ENCODE measurements around the gene CASP10.

CASP10 gene

GRCh38 chr2:201199847-201200246, 16.9 kb downstream of the CASP10 start:
- DNase-seq (ENCODE audit: low spot score) = no peak

- no peak for DNase-seq (ENCODE audit: low spot score)
Observed at GRCh38 chr2:201200345-201200744, 17.4 kb downstream of the CASP10 start.

DNA sequence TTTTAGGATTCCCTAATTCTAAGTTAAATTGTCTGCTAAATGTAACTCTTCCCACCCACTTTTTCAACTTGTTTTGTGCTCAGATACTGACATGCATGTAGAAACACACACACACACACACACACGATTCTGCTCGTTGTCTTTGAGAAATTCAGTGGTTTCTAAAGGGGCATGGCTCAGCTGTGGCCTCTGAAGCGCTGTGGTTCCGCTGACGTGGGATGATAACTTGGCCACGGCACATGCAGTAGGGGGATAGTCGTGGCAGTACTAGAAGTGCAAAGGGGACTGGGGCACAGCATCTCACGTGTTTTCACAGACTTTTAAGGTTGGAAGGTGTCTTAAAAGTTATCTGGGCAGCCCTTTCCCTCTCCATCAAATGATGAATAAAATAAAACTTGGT, 18.4 kb downstream of the CASP10 start:
- DNase-seq (ENCODE audit: low spot score) = no peak

- no peak for DNase-seq (ENCODE audit: low spot score)
Observed at GRCh38 chr2:201203916-201204654, 21.1 kb downstream of the CASP10 start.

DNA sequence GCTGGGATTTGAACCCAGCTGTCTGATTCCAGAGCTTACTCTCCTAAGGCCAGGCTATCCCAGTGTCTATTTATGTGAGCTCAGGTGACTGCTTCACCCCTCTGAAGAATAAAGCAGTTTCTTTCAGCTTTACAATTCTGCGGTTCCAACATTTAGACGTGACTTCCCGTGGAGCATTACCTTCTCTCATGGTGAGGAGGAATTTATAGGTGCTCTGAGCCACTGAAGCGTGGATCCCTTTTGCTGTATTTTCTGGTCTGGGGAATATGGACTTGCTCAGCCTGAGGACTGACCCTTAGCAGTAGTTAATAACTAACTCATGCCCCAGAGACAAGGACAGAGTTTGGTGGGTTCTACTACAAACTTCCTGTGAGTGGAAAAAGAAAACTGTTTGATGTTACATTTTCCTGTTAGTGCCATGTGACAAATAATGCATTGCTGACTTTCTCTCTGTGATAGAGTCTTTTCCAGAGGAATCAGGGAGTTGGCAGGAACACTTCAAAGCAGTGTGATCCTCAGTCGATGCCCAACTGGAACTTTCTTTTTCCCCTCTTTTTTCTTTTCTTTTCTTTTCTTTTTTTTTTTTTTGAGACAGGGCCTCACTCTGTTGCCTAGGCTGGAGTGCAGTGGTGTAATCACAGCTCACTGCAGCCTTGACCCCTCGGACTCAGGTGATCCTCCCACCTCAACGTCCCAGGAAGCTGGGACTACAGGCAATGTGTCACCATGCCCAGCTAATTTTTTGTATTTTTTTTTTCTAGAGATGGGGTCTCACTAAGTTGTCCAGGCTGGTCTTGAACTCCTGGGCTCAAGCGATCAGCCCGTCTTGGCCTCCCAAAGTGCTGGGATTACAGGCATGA, 21.9 kb downstream of the CASP10 start:
- DNase-seq (ENCODE audit: low spot score) = no peak

GRCh38 chr2:201205515-201205849, 22.5 kb downstream of the CASP10 start:
- DNase-seq (ENCODE audit: low spot score) = no peak

GRCh38 chr2:201208563-201209252, 25.8 kb downstream of the CASP10 start:
- no peak for DNase-seq (ENCODE audit: low spot score)

DNA sequence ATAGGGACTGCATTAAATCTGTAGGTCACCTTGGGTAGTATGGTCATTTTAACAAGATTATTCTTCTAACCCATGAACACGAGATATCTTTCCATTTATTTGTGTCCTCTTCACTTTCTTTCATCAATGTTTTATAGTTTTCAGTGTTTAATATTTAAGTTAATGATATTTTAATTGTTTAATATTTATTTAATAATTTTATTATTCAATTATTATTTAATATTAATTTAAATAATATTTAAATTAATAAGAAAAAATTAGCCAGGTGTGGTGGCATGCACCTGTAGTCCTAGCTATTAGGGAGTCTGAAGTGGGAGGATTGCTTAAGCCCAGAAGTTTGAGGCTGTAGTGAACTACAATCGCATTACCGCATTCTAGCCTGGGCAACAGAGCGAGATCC, 33.0 kb downstream of the CASP10 start:
- DNase-seq (ENCODE audit: low spot score) = no peak

GRCh38 chr2:201216918-201217317, 34.0 kb downstream of the CASP10 start:
- no peak for DNase-seq (ENCODE audit: low spot score)

- DNase-seq (ENCODE audit: low spot score) = no peak
Observed at GRCh38 chr2:201218780-201219179, 35.8 kb downstream of the CASP10 start.

- DNase-seq (ENCODE audit: low spot score) = no peak
Observed at GRCh38 chr2:201219328-201220096, 36.6 kb downstream of the CASP10 start.

DNA sequence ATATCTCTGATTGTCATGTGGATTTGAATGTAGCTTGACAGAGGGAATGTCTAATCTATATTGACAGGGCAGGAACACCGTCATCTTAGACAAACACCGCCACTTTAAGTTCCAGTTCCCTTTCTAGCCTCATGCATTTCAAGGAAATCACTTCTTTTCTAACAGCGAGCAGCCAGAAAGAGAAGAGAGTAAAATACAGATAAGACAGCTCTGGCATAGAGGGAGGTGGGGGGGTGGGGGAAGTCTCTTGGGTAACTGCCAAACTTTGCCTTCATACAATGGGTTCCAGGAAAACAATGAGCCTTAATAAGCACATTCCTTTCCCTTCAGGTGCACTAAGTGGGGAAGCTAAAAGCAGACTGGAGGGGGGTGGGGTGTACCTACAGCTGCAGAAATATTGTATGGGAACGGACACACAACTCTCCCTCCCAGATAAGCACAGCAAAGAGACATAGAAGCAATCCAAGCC, 37.2 kb downstream of the CASP10 start:
- DNase-seq (ENCODE audit: low spot score) = no peak

DNA sequence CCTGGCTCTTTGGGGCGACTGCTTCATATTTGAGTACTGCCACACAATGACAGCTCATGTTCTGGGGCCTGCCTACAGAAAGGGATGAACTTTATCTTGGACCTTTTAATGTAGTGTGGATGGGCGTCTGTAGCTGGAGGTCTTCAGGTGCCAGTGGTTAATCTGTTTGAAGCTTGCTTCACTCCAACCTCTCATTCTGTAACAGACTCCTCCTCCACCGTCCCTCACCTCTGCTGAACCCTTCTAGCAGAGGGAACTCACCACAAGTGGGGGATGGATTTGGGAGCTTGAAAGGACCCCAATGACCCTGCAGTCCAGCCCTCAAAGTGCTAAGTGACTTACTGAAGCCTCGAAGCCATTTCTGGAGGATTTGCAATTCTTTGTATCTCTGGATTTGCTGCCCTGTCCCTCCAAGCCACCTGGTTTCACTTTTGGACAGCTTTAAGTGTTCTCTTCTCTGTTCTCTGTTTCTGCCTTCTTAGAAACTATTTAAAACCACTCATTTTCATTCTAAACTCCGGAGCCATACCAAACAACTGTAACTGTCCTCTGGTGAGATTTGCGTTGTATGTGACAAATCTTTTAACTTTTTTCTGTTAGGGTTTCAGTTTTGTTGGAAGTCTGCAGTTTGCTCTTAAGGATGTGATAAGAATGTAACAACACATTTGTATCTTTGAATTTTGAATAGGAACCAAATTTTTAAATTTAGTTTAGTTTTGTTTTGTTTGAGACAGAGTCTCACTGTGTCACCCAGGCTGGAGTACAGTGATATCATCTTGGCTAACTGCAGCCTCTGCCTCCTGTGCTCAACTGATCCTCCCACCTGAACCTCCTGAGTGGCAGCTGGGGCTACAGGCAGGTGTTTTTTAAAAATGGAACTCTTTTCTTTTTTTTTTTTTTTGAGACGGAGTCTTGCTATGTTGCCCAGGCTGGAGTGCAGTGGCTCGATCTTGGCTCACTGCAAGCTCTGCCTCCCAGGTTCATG, 40.4 kb downstream of the CASP10 start:
- DNase-seq (ENCODE audit: low spot score) = no peak

- DNase-seq (ENCODE audit: low spot score) = no peak
Observed at GRCh38 chr2:201228271-201228911, 45.5 kb downstream of the CASP10 start.

DNA sequence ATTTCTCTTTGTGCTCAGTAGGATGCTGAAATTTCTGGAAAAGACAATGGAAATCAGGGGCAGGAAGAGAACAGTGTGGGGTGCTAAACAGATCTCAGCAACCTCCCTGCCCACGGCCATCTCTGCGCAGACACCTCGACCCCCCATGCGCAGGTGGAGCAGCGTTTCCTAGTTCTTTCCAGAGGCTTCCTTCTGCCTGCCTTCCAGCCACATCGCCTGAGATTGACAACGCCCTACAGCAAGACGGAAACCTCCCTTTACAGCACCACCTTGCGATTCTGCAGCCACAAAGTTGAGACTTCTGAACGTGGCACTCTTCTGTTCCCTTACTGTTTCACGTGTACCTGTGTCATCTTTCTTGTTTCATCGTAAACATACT, 46.0 kb downstream of the CASP10 start:
- no peak for DNase-seq (ENCODE audit: low spot score)

DNA sequence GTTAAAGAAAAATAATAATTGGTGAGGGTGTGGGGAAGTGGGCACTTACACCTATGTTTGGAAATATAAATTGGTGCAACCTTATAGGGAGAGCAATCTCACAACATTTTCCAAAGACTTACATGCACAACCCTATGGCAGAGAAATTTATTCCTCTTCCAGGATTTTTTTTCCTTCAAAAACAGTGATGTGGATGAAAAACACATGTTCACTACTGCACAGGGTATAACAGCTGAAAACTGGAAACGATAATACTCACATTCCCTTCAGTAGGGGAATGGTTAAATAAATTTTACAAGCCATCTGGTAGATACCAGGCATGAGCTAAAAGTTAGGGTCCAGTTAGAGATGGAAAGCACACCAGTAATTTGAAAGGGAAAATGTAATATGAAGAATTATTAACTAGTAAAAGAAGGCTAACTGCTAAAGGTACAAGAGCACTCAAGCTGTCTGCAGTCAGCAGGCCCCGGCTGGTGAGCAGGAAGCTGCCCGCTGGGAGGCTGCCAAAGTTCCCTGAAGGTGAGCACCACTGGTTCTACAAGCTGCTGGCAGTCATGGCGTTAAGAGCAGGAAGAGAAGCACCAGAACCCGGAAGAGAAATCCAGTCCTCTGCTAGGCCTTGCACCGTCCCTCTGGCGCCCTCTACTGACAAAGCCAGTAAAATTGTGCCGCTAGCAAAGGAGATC, 49.0 kb downstream of the CASP10 start:
- DNase-seq (ENCODE audit: low spot score) = peak; percentile 82

DNA sequence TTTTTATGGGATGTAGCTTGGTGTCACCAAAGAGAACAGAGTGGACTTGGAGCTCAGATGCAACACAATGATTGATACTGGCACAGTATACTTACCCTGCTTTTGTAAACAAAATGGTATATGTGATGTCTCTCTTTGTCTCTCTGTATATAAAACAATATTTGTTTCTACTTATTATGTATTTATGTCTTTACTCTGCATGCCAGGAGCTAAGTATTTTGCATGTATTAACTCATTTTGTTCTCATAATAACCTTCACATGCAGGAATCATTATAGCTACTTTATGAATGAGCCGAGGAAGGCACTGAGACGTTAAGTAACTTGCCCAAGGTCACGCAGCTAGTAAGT, 49.5 kb downstream of the CASP10 start:
- DNase-seq (ENCODE audit: low spot score) = no peak

DNA sequence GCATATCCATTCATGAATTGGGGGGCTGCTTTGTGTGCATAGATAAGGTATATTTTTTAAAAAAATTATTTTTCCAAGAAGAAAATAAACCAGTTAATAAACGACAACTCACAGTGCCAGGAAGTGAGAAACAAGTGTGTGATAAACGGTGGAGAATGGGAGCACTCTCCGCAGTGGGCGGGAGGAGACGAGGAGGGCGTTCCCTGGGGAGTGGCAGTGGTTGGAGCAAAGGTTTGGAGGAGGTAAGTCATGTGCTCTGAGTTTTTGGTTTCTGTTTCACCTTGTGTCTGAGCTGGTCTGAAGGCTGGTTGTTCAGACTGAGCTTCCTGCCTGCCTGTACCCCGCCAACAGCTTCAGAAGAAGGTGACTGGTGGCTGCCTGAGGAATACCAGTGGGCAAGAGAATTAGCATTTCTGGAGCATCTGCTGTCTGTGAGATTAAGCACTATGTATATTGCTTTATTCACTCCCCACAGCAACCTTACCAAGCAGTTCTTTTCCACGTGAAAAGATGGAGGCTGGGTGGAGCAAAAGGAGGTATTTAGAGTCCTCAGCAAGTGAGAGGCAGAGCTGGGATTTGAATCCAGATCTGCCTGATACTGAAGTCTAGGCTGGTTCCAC, 50.4 kb downstream of the CASP10 start:
- DNase-seq (ENCODE audit: low spot score) = no peak
